HepG2 (cell line): ENCODE results near the gene PDCD1LG2. TPM values are rescaled to one million over a fixed set of nuclear protein-coding genes. Genes with fewer than 3 reads are reported as not detected.
A peak's percentile ranks its signal among the peaks of the same experiment; 100 is the strongest.

Experiments
- ATAC-seq: fragments of 200-7000 bp; cut with Tn5 transposase; 3 replicates; pipeline ENCODE4 v1.9.1; 2020; ENCODE audit warnings: mild to moderate bottlenecking, moderate library complexity
- BruUV-seq: library from RNA; stranded (reverse); fragments of 400-500 nt; replicated peaks from 2 replicates; lab custom pipeline; 2021; lab: Mats Ljungman, UMichigan
- CTCF ChIA-PET: fragments of 300-600 bp; formaldehyde crosslinking; extraction: SDS; loops from one replicate; lab custom pipeline; 2021; ENCODE audit warnings: low total read pairs, inconsistent platforms, low intra/inter-chr PET ratio; lab: Yijun Ruan, JAX
- POLR2A ChIA-PET: fragments of 350-600 bp; sonication (Branson Sonifier 250); formaldehyde crosslinking; loops from one replicate; lab custom pipeline; 2020; ENCODE audit warnings: antibody characterized with exemption, inconsistent platforms; lab: Yijun Ruan, JAX
- DNase-seq: peaks from one replicate; pipeline ENCODE4 v3.0.0-alpha.2; 2015; ENCODE audit warnings: low spot score
- FAIRE-seq: peaks from 3 replicates; lab custom pipeline; 2011; peaks lifted over from hg19 to GRCh38; lab: Jason Lieb, UNC
- H2AFZ ChIP-seq: one replicate; pipeline ENCODE4 v1.6.1; 2011; ENCODE audit warnings: low read length, inconsistent platforms
- H3K27ac ChIP-seq: fragments of 300-600 bp; 3 replicates; pipeline ENCODE4 v1.8.0; 2011; ENCODE audit warnings: mixed run types, mild to moderate bottlenecking, mixed read lengths, low read length, inconsistent platforms; ENCODE audit not compliant: insufficient read depth; ENCODE audit errors: extremely low read length
- H3K27me3 ChIP-seq, 2 experiments: fragments of 200-600 bp in 1 of 2; 2 replicates in 1 of 2; 3 replicates in 1 of 2; pipeline versions ENCODE4 v1.6.0 to v1.8.0; 2011; ENCODE audit warnings: low read length in 2 of 2, mild to moderate bottlenecking in 2 of 2, moderate library complexity in 2 of 2, inconsistent platforms in 1 of 2; ENCODE audit not compliant: insufficient read depth in 2 of 2, control insufficient read depth in 1 of 2
- H3K36me3 ChIP-seq, 2 experiments: fragments of 200-600 bp in 1 of 2; replicated peaks in 1 of 2; 2 replicates in 1 of 2; 3 replicates in 1 of 2; pipeline versions ENCODE4 v1.5.1 to v1.8.0; 2011; ENCODE audit warnings: low read length in 2 of 2, inconsistent platforms in 1 of 2; ENCODE audit not compliant: insufficient read depth in 2 of 2, control insufficient read depth in 1 of 2
- H3K4me1 ChIP-seq: 2 replicates; pipeline ENCODE4 v1.5.1; 2012; ENCODE audit warnings: low read length, inconsistent platforms; ENCODE audit not compliant: insufficient read depth
- H3K4me2 ChIP-seq: 2 replicates; pipeline ENCODE4 v1.6.0; 2011; ENCODE audit warnings: low read depth, low read length, inconsistent platforms
- H3K4me3 ChIP-seq, 3 experiments: fragments of 200-600 bp in 1 of 3; sonication (generic), shearing (Covaris generic) in 1 of 3; replicated peaks in 1 of 3; 2 replicates each; pipeline ENCODE4 v1.5.1; 2011 to 2016; ENCODE audit warnings: low read length in 3 of 3, inconsistent platforms in 2 of 3, low read depth in 2 of 3, mild to moderate bottlenecking in 2 of 3, control low read depth in 1 of 3, mixed read lengths in 1 of 3; ENCODE audit not compliant: insufficient read depth in 1 of 3
- H3K79me2 ChIP-seq: one replicate; pipeline ENCODE4 v1.6.1; 2011; ENCODE audit warnings: low read length, inconsistent platforms; ENCODE audit not compliant: insufficient read depth
- H3K9ac ChIP-seq: 2 replicates; pipeline ENCODE4 v1.6.0; 2011; ENCODE audit warnings: mild to moderate bottlenecking, low read depth, low read length, inconsistent platforms; ENCODE audit not compliant: insufficient read depth
- H3K9me3 ChIP-seq: 2 replicates; pipeline ENCODE4 v1.5.1; 2012; ENCODE audit warnings: mild to moderate bottlenecking, low read length
- H4K20me1 ChIP-seq: 2 replicates; pipeline ENCODE4 v1.6.0; 2011; ENCODE audit warnings: inconsistent platforms, mild to moderate bottlenecking, low read length, moderate library complexity; ENCODE audit not compliant: insufficient read depth
- MNT ChIP-seq: fragments of 450-650 bp; IDR thresholded peaks from 2 replicates; pipeline ENCODE4 v1.6.1; 2016
- NPAS2 ChIP-seq: sonication (generic); formaldehyde crosslinking; IDR thresholded peaks from 2 replicates; pipeline ENCODE4 v1.8.0; 2022; ENCODE audit warnings: mild to moderate bottlenecking, missing genetic modification reagents, borderline replicate concordance
- TCF7L2 ChIP-seq: IDR thresholded peaks from 2 replicates; pipeline ENCODE4 v1.6.1; 2011; ENCODE audit warnings: mild to moderate bottlenecking, low read depth, low read length, moderate library complexity
- ZNF251 ChIP-seq: sonication (generic); formaldehyde crosslinking; IDR thresholded peaks from 2 replicates; pipeline ENCODE4 v1.9.0; 2021; ENCODE audit warnings: mild to moderate bottlenecking, missing genetic modification reagents
- ZNF784 ChIP-seq: sonication (generic); formaldehyde crosslinking; IDR thresholded peaks from 2 replicates; pipeline ENCODE4 v1.5.1; 2020; ENCODE audit warnings: missing genetic modification reagents, mild to moderate bottlenecking, borderline replicate concordance
- WGBS: methylation state at CpG from one replicate; pipeline ENCODE4 v1.1.6; 2017; ENCODE audit warnings: low lambda C conversion rate; 5-methylcytosine and 5-hydroxymethylcytosine counted together
- in situ Hi-C: cut with HindIII; loops from 2 replicates; pipeline ENCODE4 v1.10.0; 2017; ENCODE audit warnings: low pct_unique_long_range_greater_than_20kb; ENCODE audit not compliant: extremely low pct_ligation_motif_present
- intact Hi-C: fragments of 100-400 bp; cut with micrococcal nuclease; formaldehyde crosslinking; loops from one replicate; pipeline ENCODE4 v1.10.0; 2022; ENCODE audit not compliant: unreplicated experiment
- polyA plus RNA-seq, 8 experiments: library from polyadenylated mRNA; depleted of rRNA in 3 of 8; stranded (reverse) in 7 of 8; unstranded in 1 of 8; fragments of >200 nt; fragmentation: Illumina TruSeq in 4 of 8; extraction: Trizol in 4 of 8; gene quantifications; 2 replicates each; pipeline versions ENCODE4 v1.2.1 to v1.2.3, GENCODE V29; 2011 to 2016; ENCODE audit warnings: low read depth in 4 of 8, missing spikeins in 1 of 8, mixed read lengths in 1 of 8; ENCODE audit not compliant: insufficient read depth in 1 of 8
- total RNA-seq, 5 experiments: library from RNA; depleted of rRNA; stranded (reverse); fragments of >200 nt; fragmentation: Illumina TruSeq; extraction: Trizol; gene quantifications; 2 replicates each; pipeline ENCODE4 v1.2.3, GENCODE V29; 2016; ENCODE audit warnings: low read depth in 1 of 5

The PDCD1LG2 gene
- total and polyA plus RNA-seq, 2 of the 13 experiments (the other 11 are each of a cell fraction or from before 2014, with no cell fraction given): not detected

GRCh38 chr9:5478206-5478605 lies 32.1 kb upstream of the PDCD1LG2 start:
- BruUV-seq: no TSS peak
- POLR2A ChIA-PET: no interaction called here

GRCh38 chr9:5479994-5480694 lies 30.2 kb upstream of the PDCD1LG2 start:
- TF ChIP-seq ZNF784 (CRISPR knock-in tag): no peak
- no peak for TF ChIP-seq TCF7L2
- no peak for ATAC-seq
- in situ Hi-C loops: no loop called here

More at GRCh38 chr9:5478206-5478605, 32.1 kb upstream of the PDCD1LG2 start:
- DNase-seq: no peak
- no peaks in the 10 kb centered on the region for H3K79me2 ChIP-seq
- no peaks in the 10 kb centered on the region for H3K36me3 ChIP-seq
- FAIRE-seq: no peak
- TF ChIP-seq NPAS2 (CRISPR knock-in tag) (no peak), MNT (peak; percentile 12; the same call in 1 of the 2 replicates), ZNF251 (CRISPR knock-in tag) (no peak)
- no peaks in the 10 kb centered on the region for H3K9me3 ChIP-seq
- H3K4me1 ChIP-seq: no peaks in the 10 kb centered on the region
- intact Hi-C loops: no loop called here
- ATAC-seq: no peak
- in situ Hi-C loops: no loop called here
- no peak overlapping the region for H3K27ac ChIP-seq
- 0% methylated on average over 2 of the region's 2 CpGs for WGBS
- no peaks in the 10 kb centered on the region for H4K20me1 ChIP-seq
- no peak overlapping the region for H3K4me3 ChIP-seq
- peaks cover 0 to 3% of the 10 kb centered on the region in 2 experiments; a peak in 1 of 5 replicates for H3K27me3 ChIP-seq
- no peak overlapping the region for H2AFZ ChIP-seq
- H3K9ac ChIP-seq: no peak overlapping the region
- CTCF ChIA-PET: no interaction called here
- H3K4me2 ChIP-seq: no peak overlapping the region

More at GRCh38 chr9:5479994-5480694, 30.2 kb upstream of the PDCD1LG2 start:
- H3K4me3 ChIP-seq: no peak overlapping the region
- H3K27me3 ChIP-seq: peaks cover 0 to 3% of the 10 kb centered on the region in 2 experiments; a peak in 1 of 5 replicates
- H2AFZ ChIP-seq: no peak overlapping the region
- WGBS: 13% methylated on average over 3 of the region's 3 CpGs
- no TSS peak for BruUV-seq
- ChIA-PET POLR2A (no interaction called here), CTCF (no interaction called here)
- intact Hi-C loops: no loop called here
- H3K36me3 ChIP-seq: no peaks in the 10 kb centered on the region
- no peaks in the 10 kb centered on the region for H3K9me3 ChIP-seq
- H3K9ac ChIP-seq: no peak overlapping the region
- no peaks in the 10 kb centered on the region for H4K20me1 ChIP-seq
- no peak overlapping the region for H3K27ac ChIP-seq
- DNase-seq (no peak), FAIRE-seq (no peak)
- H3K4me1 ChIP-seq: no peaks in the 10 kb centered on the region
- H3K79me2 ChIP-seq: no peaks in the 10 kb centered on the region
- no peak overlapping the region for H3K4me2 ChIP-seq
